Measurements from ENCODE around the gene CEP85L.

CEP85L gene

GRCh38 chr6:118650582-118651281, 659 bp downstream of the CEP85L start:
- H3K4me3 ChIP-seq (ENCODE audit: low read depth, low read length) = peak overlapping the region; percentile 97
- TF ChIP-seq CTCF (IDR thresholded peaks at IDR 0.05; ENCODE audit: low read depth, low read length, missing control alignments) = no peak
- no peak for DNase-seq (ENCODE audit: low read depth)

- no peak for DNase-seq (ENCODE audit: low read depth)
Observed at GRCh38 chr6:118649918-118650581, 1.3 kb downstream of the CEP85L start.

GRCh38 chr6:118648866-118649554, 2.4 kb downstream of the CEP85L start:
- H3K4me3 ChIP-seq (ENCODE audit: low read depth, low read length) = peak overlapping the region; percentile 23; the same call in 1 of the 2 replicates
- no peak for TF ChIP-seq CTCF (IDR thresholded peaks at IDR 0.05; ENCODE audit: low read depth, low read length, missing control alignments)
- no peak for DNase-seq (ENCODE audit: low read depth)

More at GRCh38 chr6:118649918-118650581, 1.3 kb downstream of the CEP85L start:
- H3K4me3 ChIP-seq (ENCODE audit: low read depth, low read length) = peak overlapping the region; percentile 97
- TF ChIP-seq CTCF (IDR thresholded peaks at IDR 0.05; ENCODE audit: low read depth, low read length, missing control alignments) = no peak

GRCh38 chr6:118646977-118647376, 4.4 kb downstream of the CEP85L start:
- no peak overlapping the region for H3K4me3 ChIP-seq (ENCODE audit: low read depth, low read length)
- TF ChIP-seq CTCF (IDR thresholded peaks at IDR 0.05; ENCODE audit: low read depth, low read length, missing control alignments) = no peak
- DNase-seq (ENCODE audit: low read depth) = no peak

GRCh38 chr6:118645395-118645794, 6.0 kb downstream of the CEP85L start:
- no peak for TF ChIP-seq CTCF (IDR thresholded peaks at IDR 0.05; ENCODE audit: low read depth, low read length, missing control alignments)
- no peak for DNase-seq (ENCODE audit: low read depth)
- H3K4me3 ChIP-seq (ENCODE audit: low read depth, low read length) = no peak overlapping the region

- DNase-seq (ENCODE audit: low read depth) = no peak
- H3K4me3 ChIP-seq (ENCODE audit: low read depth, low read length) = no peak overlapping the region
- no peak for TF ChIP-seq CTCF (IDR thresholded peaks at IDR 0.05; ENCODE audit: low read depth, low read length, missing control alignments)
Observed at GRCh38 chr6:118644007-118644406, 7.4 kb downstream of the CEP85L start.
